Measurements from ENCODE around the gene FAM131A.

FAM131A gene

DNA sequence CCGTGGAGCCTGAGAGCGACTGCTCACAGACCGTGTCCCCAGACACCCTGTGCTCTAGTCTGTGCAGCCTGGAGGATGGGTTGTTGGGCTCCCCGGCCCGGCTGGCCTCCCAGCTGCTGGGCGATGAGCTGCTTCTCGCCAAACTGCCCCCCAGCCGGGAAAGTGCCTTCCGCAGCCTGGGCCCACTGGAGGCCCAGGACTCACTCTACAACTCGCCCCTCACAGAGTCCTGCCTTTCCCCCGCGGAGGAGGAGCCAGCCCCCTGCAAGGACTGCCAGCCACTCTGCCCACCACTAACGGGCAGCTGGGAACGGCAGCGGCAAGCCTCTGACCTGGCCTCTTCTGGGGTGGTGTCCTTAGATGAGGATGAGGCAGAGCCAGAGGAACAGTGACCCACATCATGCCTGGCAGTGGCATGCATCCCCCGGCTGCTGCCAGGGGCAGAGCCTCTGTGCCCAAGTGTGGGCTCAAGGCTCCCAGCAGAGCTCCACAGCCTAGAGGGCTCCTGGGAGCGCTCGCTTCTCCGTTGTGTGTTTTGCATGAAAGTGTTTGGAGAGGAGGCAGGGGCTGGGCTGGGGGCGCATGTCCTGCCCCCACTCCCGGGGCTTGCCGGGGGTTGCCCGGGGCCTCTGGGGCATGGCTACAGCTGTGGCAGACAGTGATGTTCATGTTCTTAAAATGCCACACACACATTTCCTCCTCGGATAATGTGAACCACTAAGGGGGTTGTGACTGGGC lies 7.3 kb downstream of the FAM131A start:
- POLR2A ChIA-PET: no interaction called here
- TF ChIP-seq SUZ12 (IDR thresholded peaks at IDR 0.05) (no peak), BHLHE40 (IDR thresholded peaks at IDR 0.05; ENCODE audit: borderline replicate concordance) (no peak), TARDBP (IDR thresholded peaks at IDR 0.05) (no peak), ARNT (IDR thresholded peaks at IDR 0.05) (no peak), CTBP1 (IDR thresholded peaks at IDR 0.05; ENCODE audit: borderline replicate concordance) (no peak), FOXK2 (IDR thresholded peaks at IDR 0.05) (no peak), FOXA1 (IDR thresholded peaks at IDR 0.05) (no peak), ELF4 (IDR thresholded peaks at IDR 0.05) (no peak), LEF1 (IDR thresholded peaks at IDR 0.05; ENCODE audit: borderline replicate concordance) (no peak), NFRKB (IDR thresholded peaks at IDR 0.05) (no peak), HDGF (IDR thresholded peaks at IDR 0.05; ENCODE audit: borderline replicate concordance) (no peak), FOXM1 (IDR thresholded peaks at IDR 0.05; ENCODE audit: borderline replicate concordance) (no peak), L3MBTL2 (conservative IDR thresholded peaks at IDR 0.05) (no peak), ZNF384 (IDR thresholded peaks at IDR 0.05) (no peak), SP1 (IDR thresholded peaks at IDR 0.05) (no peak)
- TF ChIP-seq, protein P1, sequence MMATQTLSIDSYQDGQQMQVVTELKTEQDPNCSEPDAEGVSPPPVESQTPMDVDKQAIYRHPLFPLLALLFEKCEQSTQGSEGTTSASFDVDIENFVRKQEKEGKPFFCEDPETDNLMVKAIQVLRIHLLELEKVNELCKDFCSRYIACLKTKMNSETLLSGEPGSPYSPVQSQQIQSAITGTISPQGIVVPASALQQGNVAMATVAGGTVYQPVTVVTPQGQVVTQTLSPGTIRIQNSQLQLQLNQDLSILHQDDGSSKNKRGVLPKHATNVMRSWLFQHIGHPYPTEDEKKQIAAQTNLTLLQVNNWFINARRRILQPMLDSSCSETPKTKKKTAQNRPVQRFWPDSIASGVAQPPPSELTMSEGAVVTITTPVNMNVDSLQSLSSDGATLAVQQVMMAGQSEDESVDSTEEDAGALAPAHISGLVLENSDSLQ (IDR thresholded peaks at IDR 0.05): no peak
- no peak for DNase-seq (ENCODE audit: extremely low spot score)
- CTCF ChIA-PET: interaction anchor here (0.5 to 1.0 kb wide), 3 partner anchors 17 to 74 kb away, joined by 3 to 5 read pairs (median 3); partner anchors contain the start of genes CLCN2 and POLR2H

DNA sequence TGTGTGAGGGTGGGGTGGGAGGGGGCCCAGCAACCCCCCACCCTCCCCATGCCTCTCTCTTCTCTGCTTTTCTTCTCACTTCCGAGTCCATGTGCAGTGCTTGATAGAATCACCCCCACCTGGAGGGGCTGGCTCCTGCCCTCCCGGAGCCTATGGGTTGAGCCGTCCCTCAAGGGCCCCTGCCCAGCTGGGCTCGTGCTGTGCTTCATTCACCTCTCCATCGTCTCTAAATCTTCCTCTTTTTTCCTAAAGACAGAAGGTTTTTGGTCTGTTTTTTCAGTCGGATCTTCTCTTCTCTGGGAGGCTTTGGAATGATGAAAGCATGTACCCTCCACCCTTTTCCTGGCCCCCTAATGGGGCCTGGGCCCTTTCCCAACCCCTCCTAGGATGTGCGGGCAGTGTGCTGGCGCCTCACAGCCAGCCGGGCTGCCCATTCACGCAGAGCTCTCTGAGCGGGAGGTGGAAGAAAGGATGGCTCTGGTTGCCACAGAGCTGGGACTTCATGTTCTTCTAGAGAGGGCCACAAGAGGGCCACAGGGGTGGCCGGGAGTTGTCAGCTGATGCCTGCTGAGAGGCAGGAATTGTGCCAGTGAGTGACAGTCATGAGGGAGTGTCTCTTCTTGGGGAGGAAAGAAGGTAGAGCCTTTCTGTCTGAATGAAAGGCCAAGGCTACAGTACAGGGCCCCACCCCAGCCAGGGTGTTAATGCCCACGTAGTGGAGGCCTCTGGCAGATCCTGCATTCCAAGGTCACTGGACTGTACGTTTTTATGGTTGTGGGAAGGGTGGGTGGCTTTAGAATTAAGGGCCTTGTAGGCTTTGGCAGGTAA lies 8.1 kb downstream of the FAM131A start:
- ChIA-PET CTCF (interaction anchor here (0.7 to 1.0 kb wide), 3 partner anchors 16 to 131 kb away, joined by 3 to 6 read pairs (median 5); partner anchors contain the start of genes CLCN2 and POLR2H), POLR2A (no interaction called here)
- TF ChIP-seq, protein P1 (IDR thresholded peaks at IDR 0.05): peak; percentile 94
- no peak for TF ChIP-seq ELF4 (IDR thresholded peaks at IDR 0.05)
- DNase-seq (ENCODE audit: extremely low spot score): peak; percentile 66

DNA sequence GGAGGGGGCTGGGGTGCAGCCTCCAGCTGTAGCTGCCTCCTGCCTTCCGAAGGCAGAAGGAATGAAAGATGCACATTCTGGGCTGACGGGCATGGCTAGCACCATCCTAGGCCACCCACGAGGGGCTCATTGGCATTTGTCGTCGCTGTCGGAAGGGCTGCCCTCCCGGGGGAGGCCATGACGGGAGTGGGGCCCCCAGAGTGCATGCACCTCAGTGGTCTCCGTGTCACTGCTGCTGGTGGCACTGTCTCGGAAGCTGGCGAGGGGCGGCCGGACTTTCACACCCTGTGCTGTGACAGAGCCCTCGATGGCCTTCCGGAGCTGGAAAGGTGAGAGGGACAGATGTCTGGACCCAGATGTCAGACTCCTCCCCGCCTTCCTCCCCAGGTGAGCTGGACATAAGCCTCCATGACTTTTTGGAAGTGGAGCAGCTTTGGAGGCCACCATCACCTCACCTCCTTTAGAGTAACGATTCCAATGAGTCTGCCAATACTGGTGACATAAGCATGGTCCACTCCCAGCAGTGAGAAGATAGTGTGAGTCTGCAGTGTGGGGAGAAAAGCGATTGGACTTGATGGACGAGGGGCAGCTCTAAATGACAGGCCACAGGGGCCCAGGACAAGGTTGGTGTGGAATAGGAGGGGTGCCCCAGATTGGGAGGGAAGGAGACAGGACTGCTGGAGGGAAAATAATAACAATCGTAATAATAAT lies 9.2 kb downstream of the FAM131A start:
- no peak for DNase-seq (ENCODE audit: extremely low spot score)
- POLR2A ChIA-PET: no interaction called here
- CTCF ChIA-PET: no interaction called here
- no peak for TF ChIP-seq HDGF (IDR thresholded peaks at IDR 0.05; ENCODE audit: borderline replicate concordance)
- TF ChIP-seq L3MBTL2 (conservative IDR thresholded peaks at IDR 0.05): no peak

DNA sequence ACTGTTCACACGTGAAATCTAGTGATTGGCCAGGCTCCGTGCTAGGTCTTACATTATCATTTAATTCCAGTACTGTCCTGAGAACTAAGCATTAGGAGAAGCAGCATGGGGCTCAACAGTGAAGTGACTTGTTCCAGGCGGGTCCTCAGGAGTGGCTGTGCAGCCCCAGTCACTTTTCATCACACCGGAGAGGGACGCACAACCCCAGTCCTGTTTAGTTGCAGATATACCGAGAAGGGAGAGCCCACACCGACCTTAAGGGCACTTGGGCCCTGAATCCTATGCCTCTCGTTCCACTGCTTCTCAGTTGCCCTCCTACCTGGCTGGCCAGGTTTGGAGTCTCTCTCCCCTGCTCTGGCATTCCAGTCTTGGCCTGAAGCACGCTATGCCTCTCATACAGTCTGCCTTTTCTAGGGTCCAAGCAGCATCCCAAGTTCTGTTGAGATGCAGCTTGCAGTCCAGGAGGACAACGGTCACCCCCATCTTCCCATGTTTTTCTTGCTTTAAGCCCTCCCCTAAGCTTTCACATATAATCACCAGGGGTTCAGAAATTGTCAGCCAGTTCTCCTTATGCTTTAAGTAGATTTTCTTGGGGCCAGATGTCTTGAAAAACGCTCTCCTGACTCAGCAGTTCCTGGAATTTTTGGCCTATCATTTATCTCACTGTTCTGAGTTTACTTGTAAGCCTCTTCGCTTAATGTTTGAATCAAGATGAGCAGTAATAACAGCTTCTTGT lies 10.1 kb downstream of the FAM131A start:
- CTCF ChIA-PET: no interaction called here
- TF ChIP-seq LEF1 (IDR thresholded peaks at IDR 0.05; ENCODE audit: borderline replicate concordance): no peak
- no peak for DNase-seq (ENCODE audit: extremely low spot score)
- POLR2A ChIA-PET: interaction anchor here (1.9 kb wide), 1 partner anchor 15 kb away, joined by 8 read pairs; the partner anchor contains the start of genes CLCN2 and POLR2H

DNA sequence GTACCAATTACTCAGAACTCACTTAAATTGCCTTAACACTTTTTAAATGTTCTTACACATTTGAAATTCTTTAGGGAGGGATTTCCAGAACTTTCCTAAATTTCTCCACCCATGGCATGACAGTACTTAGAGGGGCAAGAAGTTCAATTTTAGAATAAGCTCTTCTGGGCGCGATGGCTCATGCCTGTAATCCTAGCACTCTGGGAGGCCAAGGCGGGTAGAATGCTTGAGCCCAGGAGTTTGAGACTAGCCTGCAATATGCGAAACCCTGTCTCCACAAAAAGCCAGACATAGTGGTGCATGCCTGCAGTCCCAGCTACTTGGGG lies 10.6 kb downstream of the FAM131A start:
- no peak for DNase-seq (ENCODE audit: extremely low spot score)
- TF ChIP-seq FOXA1 (IDR thresholded peaks at IDR 0.05) (no peak), NFRKB (IDR thresholded peaks at IDR 0.05) (no peak), L3MBTL2 (conservative IDR thresholded peaks at IDR 0.05) (no peak), SP1 (IDR thresholded peaks at IDR 0.05) (no peak), SUZ12 (IDR thresholded peaks at IDR 0.05) (no peak), ZNF384 (IDR thresholded peaks at IDR 0.05) (no peak), ELF4 (IDR thresholded peaks at IDR 0.05) (no peak), BHLHE40 (IDR thresholded peaks at IDR 0.05; ENCODE audit: borderline replicate concordance) (no peak), FOXK2 (IDR thresholded peaks at IDR 0.05) (no peak), ARNT (IDR thresholded peaks at IDR 0.05) (no peak), FOXM1 (IDR thresholded peaks at IDR 0.05; ENCODE audit: borderline replicate concordance) (no peak), TARDBP (IDR thresholded peaks at IDR 0.05) (no peak), LEF1 (IDR thresholded peaks at IDR 0.05; ENCODE audit: borderline replicate concordance) (no peak)
- TF ChIP-seq, protein P1 (IDR thresholded peaks at IDR 0.05): no peak
- POLR2A ChIA-PET: interaction anchor here (1.9 kb wide), 1 partner anchor 14 kb away, joined by 8 read pairs; the partner anchor contains the start of genes CLCN2 and POLR2H
- CTCF ChIA-PET: interaction anchor here (1.3 kb wide), 1 partner anchor 11 kb away, joined by 7 read pairs; the partner anchor contains the start of gene FAM131A
